ENCODE results near the gene EEF2.

GRCh38 chr19:4025317-4025716, 40.1 kb upstream of the EEF2 start:
- TF ChIP-seq, protein P1, sequence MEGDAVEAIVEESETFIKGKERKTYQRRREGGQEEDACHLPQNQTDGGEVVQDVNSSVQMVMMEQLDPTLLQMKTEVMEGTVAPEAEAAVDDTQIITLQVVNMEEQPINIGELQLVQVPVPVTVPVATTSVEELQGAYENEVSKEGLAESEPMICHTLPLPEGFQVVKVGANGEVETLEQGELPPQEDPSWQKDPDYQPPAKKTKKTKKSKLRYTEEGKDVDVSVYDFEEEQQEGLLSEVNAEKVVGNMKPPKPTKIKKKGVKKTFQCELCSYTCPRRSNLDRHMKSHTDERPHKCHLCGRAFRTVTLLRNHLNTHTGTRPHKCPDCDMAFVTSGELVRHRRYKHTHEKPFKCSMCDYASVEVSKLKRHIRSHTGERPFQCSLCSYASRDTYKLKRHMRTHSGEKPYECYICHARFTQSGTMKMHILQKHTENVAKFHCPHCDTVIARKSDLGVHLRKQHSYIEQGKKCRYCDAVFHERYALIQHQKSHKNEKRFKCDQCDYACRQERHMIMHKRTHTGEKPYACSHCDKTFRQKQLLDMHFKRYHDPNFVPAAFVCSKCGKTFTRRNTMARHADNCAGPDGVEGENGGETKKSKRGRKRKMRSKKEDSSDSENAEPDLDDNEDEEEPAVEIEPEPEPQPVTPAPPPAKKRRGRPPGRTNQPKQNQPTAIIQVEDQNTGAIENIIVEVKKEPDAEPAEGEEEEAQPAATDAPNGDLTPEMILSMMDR (IDR thresholded peaks at IDR 0.05), result no peak
- TF ChIP-seq POLR2A (IDR thresholded peaks at IDR 0.05) (no peak), POLR2AphosphoS5 (IDR thresholded peaks at IDR 0.05; ENCODE audit: insufficient read depth in 1 of 2, low read depth in 1 of 2) (no peak)

Measured in vagina (tissue), 2 donors.